Right atrium auricular region (tissue), 2 donors: ENCODE data around the gene PLPP4. TPM values are rescaled to one million over a fixed set of nuclear protein-coding genes. Genes with fewer than 3 reads are reported as not detected.

ENCODE experiments used
- DNase-seq: peaks from one replicate; pipeline ENCODE4 v3.0.0-alpha.2; 2019; ENCODE audit warnings: low spot score
- H3K27ac ChIP-seq, 2 donors: fragments of 200-600 bp; sonication (generic); 1 replicate in 1 of 2; 2 replicates in 1 of 2; pipeline ENCODE4 v1.5.1; 2016 to 2019
- H3K27me3 ChIP-seq, 2 donors: fragments of 200-600 bp; sonication (generic); one replicate each; pipeline versions ENCODE4 v1.5.1 to v1.6.0; 2017 to 2019
- H3K36me3 ChIP-seq: fragments of 200-600 bp; sonication (generic); one replicate; pipeline ENCODE4 v1.5.1; 2016
- H3K4me1 ChIP-seq, 2 donors: fragments of 200-600 bp; sonication (generic); one replicate each; pipeline versions ENCODE4 v1.5.1 to v1.6.0; 2017 to 2019
- H3K4me3 ChIP-seq, 2 donors: fragments of 200-600 bp; sonication (generic); 1 replicate in 1 of 2; 2 replicates in 1 of 2; pipeline ENCODE4 v1.5.1; 2017 to 2019; ENCODE audit warnings: mild to moderate bottlenecking in 1 of 2, moderate library complexity in 1 of 2
- H3K9me3 ChIP-seq, 2 donors: fragments of 200-600 bp; sonication (generic); one replicate each; pipeline ENCODE4 v1.5.1; 2019
- total RNA-seq, 2 donors: library from RNA; depleted of rRNA; stranded (reverse); fragments of >200 nt; gene quantifications; one replicate each; pipeline ENCODE4 v1.1.0, GENCODE V29; 2016
- TF ChIP-seq, protein P1 (sequence below), 2 donors: fragments of 200-600 bp; sonication (generic); IDR thresholded peaks; one replicate each; pipeline ENCODE4 v1.5.1; 2019; ENCODE audit warnings: antibody characterized with exemption in 2 of 2

PLPP4 gene
- total RNA-seq, 2 donors from 2014 or later, result not detected

GRCh38 chr10:120486671-120487205 lies 29.7 kb downstream of the PLPP4 start:
- peak; percentile 46 for DNase-seq
- Histone ChIP-seq H3K9me3 (no peaks in the 10 kb centered on the region), H3K36me3 (no peaks in the 10 kb centered on the region), H3K4me3 (no peak overlapping the region), H3K27ac (no peak overlapping the region), H3K27me3 (no peaks in the 10 kb centered on the region), H3K4me1 (no peaks in the 10 kb centered on the region)
- TF ChIP-seq, protein P1, sequence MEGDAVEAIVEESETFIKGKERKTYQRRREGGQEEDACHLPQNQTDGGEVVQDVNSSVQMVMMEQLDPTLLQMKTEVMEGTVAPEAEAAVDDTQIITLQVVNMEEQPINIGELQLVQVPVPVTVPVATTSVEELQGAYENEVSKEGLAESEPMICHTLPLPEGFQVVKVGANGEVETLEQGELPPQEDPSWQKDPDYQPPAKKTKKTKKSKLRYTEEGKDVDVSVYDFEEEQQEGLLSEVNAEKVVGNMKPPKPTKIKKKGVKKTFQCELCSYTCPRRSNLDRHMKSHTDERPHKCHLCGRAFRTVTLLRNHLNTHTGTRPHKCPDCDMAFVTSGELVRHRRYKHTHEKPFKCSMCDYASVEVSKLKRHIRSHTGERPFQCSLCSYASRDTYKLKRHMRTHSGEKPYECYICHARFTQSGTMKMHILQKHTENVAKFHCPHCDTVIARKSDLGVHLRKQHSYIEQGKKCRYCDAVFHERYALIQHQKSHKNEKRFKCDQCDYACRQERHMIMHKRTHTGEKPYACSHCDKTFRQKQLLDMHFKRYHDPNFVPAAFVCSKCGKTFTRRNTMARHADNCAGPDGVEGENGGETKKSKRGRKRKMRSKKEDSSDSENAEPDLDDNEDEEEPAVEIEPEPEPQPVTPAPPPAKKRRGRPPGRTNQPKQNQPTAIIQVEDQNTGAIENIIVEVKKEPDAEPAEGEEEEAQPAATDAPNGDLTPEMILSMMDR (IDR thresholded peaks at IDR 0.05), result no peak

DNA sequence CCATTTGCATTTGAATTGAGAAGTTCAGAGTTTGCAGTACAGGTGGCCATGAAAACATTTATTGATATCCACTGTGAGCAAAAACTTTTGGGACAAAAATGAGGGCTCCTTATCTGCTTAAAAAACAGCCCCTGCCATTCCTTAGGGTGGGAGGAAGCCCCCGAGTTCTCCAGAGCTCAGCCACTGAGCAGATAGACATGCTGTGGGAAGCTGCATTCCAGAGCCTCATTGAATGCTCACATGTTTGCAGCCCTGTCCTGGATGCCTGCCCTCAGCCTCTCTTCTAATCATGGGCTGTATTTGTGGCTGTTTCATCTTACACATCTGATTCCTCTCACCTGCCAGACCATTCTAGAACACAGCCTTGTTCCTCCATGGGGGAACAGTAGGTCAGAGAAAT lies 33.3 kb downstream of the PLPP4 start:
- TF ChIP-seq, protein P1 (IDR thresholded peaks at IDR 0.05), result no peak
- H3K4me3 ChIP-seq, result no peak overlapping the region

DNA sequence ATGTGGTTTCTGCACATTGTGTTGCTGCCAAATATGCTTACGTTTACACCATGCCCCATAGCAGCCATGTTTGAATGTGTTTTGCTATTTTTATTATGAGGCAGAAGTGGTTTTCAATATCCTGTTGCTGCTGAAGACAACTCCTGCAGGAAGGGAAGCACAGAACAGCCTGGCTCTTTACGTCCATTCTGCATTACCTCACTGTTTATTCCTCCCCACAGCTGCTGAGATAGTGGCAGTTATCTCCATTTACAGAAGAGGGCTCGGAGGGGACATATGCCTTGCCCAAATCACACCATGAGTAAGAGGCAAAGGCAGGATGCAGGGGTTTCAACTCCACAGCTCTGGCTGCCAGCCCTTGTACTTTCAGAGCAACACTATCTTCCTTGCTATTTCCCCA lies 35.3 kb downstream of the PLPP4 start:
- H3K27ac ChIP-seq, result no peak overlapping the region
- DNase-seq, result peak; percentile 13
- H3K9me3 ChIP-seq, result no peaks in the 10 kb centered on the region
- H3K27me3 ChIP-seq, result no peaks in the 10 kb centered on the region
- no peak overlapping the region for H3K4me3 ChIP-seq
- TF ChIP-seq, protein P1 (IDR thresholded peaks at IDR 0.05), result no peak
- H3K4me1 ChIP-seq, result no peaks in the 10 kb centered on the region
- H3K36me3 ChIP-seq, result no peaks in the 10 kb centered on the region

More for the DNA sequence above, 33.3 kb downstream of the PLPP4 start:
- peak; percentile 46 for DNase-seq
- H3K27me3 ChIP-seq, result no peaks in the 10 kb centered on the region
- no peaks in the 10 kb centered on the region for H3K36me3 ChIP-seq
- no peaks in the 10 kb centered on the region for H3K4me1 ChIP-seq
- no peak overlapping the region for H3K27ac ChIP-seq
- H3K9me3 ChIP-seq, result no peaks in the 10 kb centered on the region

- no peaks in the 10 kb centered on the region for H3K27me3 ChIP-seq
- TF ChIP-seq, protein P1 (IDR thresholded peaks at IDR 0.05), result no peak
- no peaks in the 10 kb centered on the region for H3K4me1 ChIP-seq
- H3K27ac ChIP-seq, result no peak overlapping the region
- no peaks in the 10 kb centered on the region for H3K36me3 ChIP-seq
- peak; percentile 36 for DNase-seq
- H3K9me3 ChIP-seq, result no peaks in the 10 kb centered on the region
- H3K4me3 ChIP-seq, result no peak overlapping the region
Observed at GRCh38 chr10:120493411-120494312, 36.6 kb downstream of the PLPP4 start.

- H3K27ac ChIP-seq, result no peak overlapping the region
Observed at GRCh38 chr10:120494313-120494710, 37.3 kb downstream of the PLPP4 start.

More at GRCh38 chr10:120494313-120494710, 37.3 kb downstream of the PLPP4 start:
- no peaks in the 10 kb centered on the region for H3K27me3 ChIP-seq
- no peaks in the 10 kb centered on the region for H3K9me3 ChIP-seq
- peak; percentile 34 for DNase-seq
- H3K36me3 ChIP-seq, result no peaks in the 10 kb centered on the region
- TF ChIP-seq, protein P1 (IDR thresholded peaks at IDR 0.05), result no peak
- H3K4me3 ChIP-seq, result no peak overlapping the region
- no peaks in the 10 kb centered on the region for H3K4me1 ChIP-seq
